Activated CD4-positive, CD25-positive, alpha-beta regulatory T cell treated with anti-CD3 and anti-CD28 coated beads, Interleukin-2, amount 50 U/mL, for 72 hours (primary cell): ENCODE measurements around the gene MTCL3.

ENCODE experiments used
- DNase-seq: peaks from one replicate; pipeline ENCODE4 v3.0.0; 2021

The MTCL3 gene

GRCh38 chr6:127514773-127515227 is 4.3 kb downstream of the MTCL3 start:
- peak; percentile 40 for DNase-seq

GRCh38 chr6:127514179-127514772 is 4.9 kb downstream of the MTCL3 start:
- no peak for DNase-seq

- DNase-seq: no peak
These were observed 5.7 kb downstream of the MTCL3 start for GRCh38 chr6:127513425-127513824.

GRCh38 chr6:127510876-127511275 is 8.3 kb downstream of the MTCL3 start:
- no peak for DNase-seq

GRCh38 chr6:127506894-127507293 is 12.2 kb downstream of the MTCL3 start:
- no peak for DNase-seq

- no peak for DNase-seq
These were observed 16.1 kb downstream of the MTCL3 start for GRCh38 chr6:127503022-127503421.

GRCh38 chr6:127497410-127497809 is 21.7 kb downstream of the MTCL3 start:
- no peak for DNase-seq

- no peak for DNase-seq
These were observed 22.7 kb downstream of the MTCL3 start for GRCh38 chr6:127496471-127496870.

GRCh38 chr6:127494240-127494767 is 24.8 kb downstream of the MTCL3 start:
- no peak for DNase-seq

- DNase-seq: no peak
These were observed 29.9 kb downstream of the MTCL3 start for GRCh38 chr6:127489248-127489647.

- DNase-seq: no peak
These were observed 32.2 kb downstream of the MTCL3 start for GRCh38 chr6:127486934-127487333.

- DNase-seq: no peak
These were observed 34.8 kb downstream of the MTCL3 start for GRCh38 chr6:127484212-127484863.

GRCh38 chr6:127483399-127484055 is 35.6 kb downstream of the MTCL3 start:
- DNase-seq: no peak

GRCh38 chr6:127482325-127482724 is 36.8 kb downstream of the MTCL3 start:
- no peak for DNase-seq

GRCh38 chr6:127481628-127482027 is 37.5 kb downstream of the MTCL3 start:
- no peak for DNase-seq

- no peak for DNase-seq
These were observed 38.0 kb downstream of the MTCL3 start for GRCh38 chr6:127481111-127481510.

- no peak for DNase-seq
These were observed 41.5 kb downstream of the MTCL3 start for GRCh38 chr6:127477658-127478057.

GRCh38 chr6:127475823-127476176 is 43.3 kb downstream of the MTCL3 start:
- DNase-seq: no peak

- DNase-seq: no peak
These were observed 43.9 kb downstream of the MTCL3 start for GRCh38 chr6:127475135-127475822.

GRCh38 chr6:127471379-127472255 is 47.5 kb downstream of the MTCL3 start:
- no peak for DNase-seq

- no peak for DNase-seq
These were observed 50.2 kb downstream of the MTCL3 start for GRCh38 chr6:127468936-127469335.

- DNase-seq: no peak
These were observed 52.7 kb downstream of the MTCL3 start for GRCh38 chr6:127466416-127466815.
